BJ (cell line): ENCODE results near the gene CLEC2D. TPM values are rescaled to one million over a fixed set of nuclear protein-coding genes. Genes with fewer than 3 reads are reported as not detected.
A peak's percentile ranks its signal among the peaks of the same experiment; 100 is the strongest.
"Not testable (repeated sequence)": the region's sequence is repeated elsewhere in the genome, so short reads cannot be mapped to it uniquely, and the experiment has no call there.

ENCODE experiments used
- CTCF ChIA-PET: fragments of 350-600 bp; formaldehyde crosslinking; extraction: SDS; loops from one replicate; lab custom pipeline; 2021; ENCODE audit warnings: antibody characterized with exemption, inconsistent platforms; lab: Yijun Ruan, JAX
- POLR2A ChIA-PET: fragments of 300-600 bp; sonication (Branson Sonifier 250); formaldehyde crosslinking; extraction: SDS; loops from one replicate; lab custom pipeline; 2021; ENCODE audit warnings: antibody characterized with exemption; lab: Charles Lee
- DNase-seq: peaks from one replicate; pipeline ENCODE4 v3.0.0-alpha.2; 2011; ENCODE audit warnings: low read depth
- H3K27me3 ChIP-seq: 2 replicates; pipeline ENCODE4 v1.6.0; 2011; ENCODE audit warnings: low read length; ENCODE audit not compliant: control insufficient read depth, insufficient read depth
- H3K36me3 ChIP-seq: 2 replicates; pipeline ENCODE4 v1.5.1; 2011; ENCODE audit warnings: low read length; ENCODE audit not compliant: control insufficient read depth, insufficient read depth
- H3K4me3 ChIP-seq: 2 replicates; pipeline ENCODE4 v1.5.1; 2011; ENCODE audit warnings: low read depth, mild to moderate bottlenecking, control low read depth, low read length
- CTCF ChIP-seq: IDR thresholded peaks from 2 replicates; pipeline ENCODE4 v1.5.1; 2011; ENCODE audit warnings: low read depth, mild to moderate bottlenecking, control low read depth, inconsistent platforms, low read length, moderate library complexity; ENCODE audit not compliant: insufficient read depth
- polyA plus RNA-seq: library from polyadenylated mRNA; depleted of rRNA; stranded (reverse); fragments of >200 nt; gene quantifications from 2 replicates; pipeline ENCODE4 v1.2.3, GENCODE V29; 2011

CLEC2D gene
- polyA plus RNA-seq, 1 experiment, result 1.7 TPM

- CTCF ChIA-PET, result interaction anchor here (0.6 to 7.8 kb wide), 21 partner anchors 8 to 1260 kb away, joined by 3 to 135 read pairs (median 5); no protein-coding TSS in a partner anchor
- no peaks in the 10 kb centered on the region for H3K27me3 ChIP-seq
- H3K36me3 ChIP-seq, result no peaks in the 10 kb centered on the region
- no peak for DNase-seq
- TF ChIP-seq CTCF, result peak; percentile 84
- no peak overlapping the region for H3K4me3 ChIP-seq
- POLR2A ChIA-PET, result no interaction called here
These were observed 38.6 kb downstream of the CLEC2D start for GRCh38 chr12:9707864-9708808.

- POLR2A ChIA-PET, result no interaction called here
- CTCF ChIA-PET, result interaction anchor here (0.6 to 7.8 kb wide), 20 partner anchors 8 to 378 kb away, joined by 3 to 135 read pairs (median 5); no protein-coding TSS in a partner anchor
- no peak for TF ChIP-seq CTCF
- Histone ChIP-seq H3K4me3 (no peak overlapping the region), H3K36me3 (no peaks in the 10 kb centered on the region), H3K27me3 (no peaks in the 10 kb centered on the region)
- DNase-seq, result no peak
These were observed 39.3 kb downstream of the CLEC2D start for GRCh38 chr12:9708853-9709252.

GRCh38 chr12:9710584-9711375 is 41.3 kb downstream of the CLEC2D start:
- ChIA-PET CTCF (interaction anchor here (0.7 to 7.8 kb wide), 6 partner anchors 39 to 381 kb away, joined by 3 to 135 read pairs (median 6); no protein-coding TSS in a partner anchor), POLR2A (no interaction called here)
- Histone ChIP-seq H3K4me3 (no peak overlapping the region), H3K27me3 (no peaks in the 10 kb centered on the region), H3K36me3 (no peaks in the 10 kb centered on the region)
- DNase-seq, result no peak
- TF ChIP-seq CTCF, result no peak

GRCh38 chr12:9711664-9712063 is 42.2 kb downstream of the CLEC2D start:
- no peak overlapping the region for H3K4me3 ChIP-seq
- no peak for TF ChIP-seq CTCF
- DNase-seq, result peak; percentile 24
- ChIA-PET POLR2A (no interaction called here), CTCF (interaction anchor here (1.3 to 7.8 kb wide), 6 partner anchors 10 to 382 kb away, joined by 3 to 135 read pairs (median 6); no protein-coding TSS in a partner anchor)
- no peaks in the 10 kb centered on the region for H3K36me3 ChIP-seq
- H3K27me3 ChIP-seq, result no peaks in the 10 kb centered on the region

GRCh38 chr12:9713032-9713558 is 43.6 kb downstream of the CLEC2D start:
- CTCF ChIA-PET, result interaction anchor here (1.3 to 7.8 kb wide), 2 partner anchors 8 to 80 kb away, joined by 3 to 135 read pairs; no protein-coding TSS in a partner anchor
- POLR2A ChIA-PET, H3K4me3 ChIP-seq, DNase-seq, H3K27me3 ChIP-seq, H3K36me3 ChIP-seq: not testable (repeated sequence)
